T-helper 22 cell (primary cell): ENCODE measurements around the gene BGN.

Experiments
- DNase-seq: peaks from one replicate; pipeline ENCODE4 v3.0.0-alpha.2; 2020; ENCODE audit warnings: low read depth

The BGN gene

DNA sequence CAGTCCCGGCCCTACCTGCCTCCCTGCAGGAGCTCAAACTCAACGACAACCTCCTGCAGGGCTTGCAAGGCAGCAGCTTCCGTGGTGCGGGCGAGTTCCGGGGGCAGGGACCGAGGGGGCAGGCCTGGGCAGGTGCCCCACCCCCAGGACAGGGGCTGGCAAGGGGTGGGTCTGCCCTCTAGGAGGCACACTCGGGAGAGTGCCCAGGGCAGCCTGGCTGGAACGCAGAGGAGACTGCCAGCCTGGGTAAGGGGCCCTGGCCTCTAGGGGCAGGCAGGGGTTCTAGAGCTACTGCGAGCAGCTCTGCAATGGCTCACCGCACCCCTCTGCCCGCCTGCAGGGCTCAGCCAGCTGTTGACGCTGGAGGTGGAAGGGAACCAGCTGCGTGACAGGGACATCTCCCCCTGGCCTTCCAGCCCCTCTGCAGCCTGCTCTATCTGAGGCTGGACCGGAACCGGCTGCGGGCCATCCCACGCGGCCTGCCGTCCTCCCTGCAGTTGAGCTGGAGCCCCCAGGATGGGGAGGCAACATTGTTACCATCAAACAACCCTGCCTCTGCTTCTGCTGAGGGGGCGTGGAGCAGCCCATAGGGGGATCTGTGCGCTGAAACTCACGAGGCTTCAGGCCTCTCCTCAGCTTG lies 12.3 kb upstream of the BGN start:
- no peak for DNase-seq

DNA sequence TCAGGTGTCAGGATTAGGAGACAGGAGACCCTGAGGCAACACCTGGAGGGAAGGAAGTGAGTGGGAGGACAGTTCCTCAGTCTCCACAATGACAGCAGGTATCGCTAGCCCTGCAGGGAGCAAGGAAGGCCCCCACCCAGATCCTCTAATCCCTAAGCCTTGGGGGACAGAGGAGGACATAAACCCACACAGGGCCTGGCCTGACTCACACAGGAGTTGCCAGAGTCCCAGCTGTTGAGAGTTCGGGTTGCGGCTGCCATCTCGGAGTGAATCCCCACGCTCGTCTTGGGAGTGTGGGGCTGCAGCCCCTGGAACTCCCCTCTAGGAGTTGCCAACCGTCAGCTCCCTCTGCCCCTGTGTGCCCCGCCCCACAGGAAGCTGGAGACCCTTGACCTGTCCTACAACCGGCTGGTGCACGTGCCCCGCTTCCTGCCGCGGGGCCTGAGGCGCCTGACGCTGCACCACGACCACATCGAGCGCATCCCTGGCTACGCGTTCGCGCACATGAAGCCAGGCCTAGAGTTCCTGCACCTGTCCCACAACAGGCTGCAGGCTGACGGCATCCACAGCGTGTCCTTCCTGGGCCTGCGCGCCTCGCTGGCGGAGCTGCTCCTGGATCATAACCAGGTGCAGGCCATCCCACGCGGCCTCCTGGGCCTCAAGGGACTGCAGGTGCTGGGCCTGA lies 9.2 kb upstream of the BGN start:
- no peak for DNase-seq

DNA sequence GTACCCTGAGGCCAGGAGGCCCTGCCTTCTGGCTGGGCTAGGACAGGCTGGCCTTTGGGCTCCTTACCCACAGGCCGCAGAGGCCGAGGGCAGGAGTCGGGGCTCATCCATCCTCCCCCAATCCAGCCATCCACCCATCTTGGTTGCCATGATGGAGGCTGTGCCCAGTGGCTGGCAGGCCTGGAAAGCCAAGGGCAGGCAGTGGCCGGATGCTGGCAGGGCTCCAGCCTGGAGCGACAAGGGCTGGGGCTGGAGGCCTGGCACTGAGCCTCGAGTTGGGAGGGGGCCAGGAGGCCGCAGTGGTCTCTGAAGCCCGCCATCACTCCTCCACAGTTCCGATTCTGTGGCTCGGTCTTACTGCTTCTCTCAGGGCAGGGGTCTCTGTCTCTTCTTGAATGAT lies 8.6 kb upstream of the BGN start:
- no peak for DNase-seq

DNA sequence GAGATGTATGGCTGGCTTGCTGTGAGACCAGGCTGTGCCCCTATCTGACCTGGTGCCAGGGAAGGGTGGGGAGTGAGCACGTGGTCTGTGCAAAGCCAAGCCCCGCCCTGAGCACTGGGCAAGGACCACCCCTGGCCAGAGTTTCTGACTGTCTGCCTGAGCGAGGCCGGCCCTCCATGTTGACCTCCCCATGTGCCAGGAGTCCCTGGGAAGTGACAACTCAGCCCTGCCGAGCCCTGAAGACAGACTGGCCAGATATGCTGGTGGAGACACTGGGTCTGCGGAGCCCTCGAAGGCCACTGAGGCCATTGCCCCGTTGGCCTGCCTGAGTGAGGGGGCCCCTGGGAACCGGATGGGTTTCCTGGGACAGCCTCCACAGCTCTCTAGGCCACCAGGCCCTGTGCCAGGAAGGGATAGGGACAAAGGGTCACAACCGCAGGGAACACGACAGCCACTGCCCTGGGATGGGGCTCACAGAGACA lies 7.1 kb upstream of the BGN start:
- DNase-seq: no peak

DNA sequence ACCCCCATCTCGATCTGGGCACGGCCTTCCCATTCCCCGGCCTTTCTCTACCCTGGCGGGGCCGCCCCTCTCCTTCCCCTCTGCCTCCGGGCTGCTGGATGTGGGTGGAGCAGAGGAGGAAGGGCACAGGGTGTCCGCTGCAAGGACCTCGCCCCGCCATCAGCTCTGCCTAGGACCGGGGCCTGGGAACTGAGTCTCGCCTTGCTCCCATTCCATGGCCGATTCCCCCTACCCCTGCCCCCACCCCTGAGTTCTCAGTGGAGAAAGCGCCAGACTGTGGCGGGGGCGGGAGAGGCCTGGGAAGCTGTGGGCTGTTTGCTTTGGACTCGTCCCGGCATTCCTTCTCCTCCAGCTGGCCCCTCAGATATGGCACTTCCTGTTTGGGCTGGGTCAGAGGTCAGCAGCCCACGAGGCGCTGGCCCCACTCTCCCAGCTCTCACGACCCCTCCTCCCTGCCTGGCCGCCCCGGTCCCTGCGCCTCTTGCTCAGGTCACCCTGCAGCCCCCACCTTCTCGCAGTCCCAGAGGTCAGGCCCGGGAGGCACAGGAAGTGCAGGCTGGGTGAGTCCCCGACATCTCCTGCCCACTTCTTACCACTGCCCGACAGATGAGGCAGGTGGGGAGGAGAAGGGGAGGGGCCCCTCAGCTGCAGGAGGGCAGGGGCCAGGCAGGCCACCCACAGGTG lies 6.4 kb upstream of the BGN start:
- DNase-seq: no peak

DNA sequence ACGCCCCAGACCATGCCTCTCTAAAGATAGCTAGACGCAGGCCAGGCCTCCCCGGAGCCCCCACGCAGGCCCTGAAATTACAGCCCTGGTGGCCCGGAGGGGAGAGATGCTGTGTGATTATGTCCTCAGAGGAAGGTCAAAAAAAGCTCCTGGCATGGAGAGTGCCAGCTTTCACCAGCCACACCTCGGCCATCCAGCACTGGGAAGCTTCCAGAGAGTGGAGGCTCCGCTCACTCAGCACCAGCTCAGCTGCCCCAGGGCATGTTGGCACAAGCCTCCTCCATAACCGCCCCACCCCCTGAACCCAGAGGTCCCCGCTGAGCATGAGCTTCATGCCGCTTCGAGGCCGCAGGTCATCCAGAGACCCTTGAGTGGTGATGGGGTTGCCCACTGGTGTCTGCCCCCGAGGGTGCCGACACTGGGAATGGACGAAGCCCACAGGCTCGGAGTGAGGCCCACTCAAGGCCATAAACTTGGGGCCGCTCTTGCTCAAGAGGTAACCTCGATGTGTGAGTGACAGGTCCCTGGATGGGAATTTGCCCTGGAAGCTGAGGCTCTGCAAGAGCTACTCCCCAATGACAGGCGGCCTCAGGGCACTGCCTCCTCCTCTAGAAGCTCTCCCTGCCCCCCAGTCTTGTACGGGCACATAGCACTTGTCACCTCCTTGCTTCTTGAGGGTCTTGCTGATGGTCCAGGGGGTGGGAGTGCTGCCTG lies 4.4 kb upstream of the BGN start:
- no peak for DNase-seq

DNA sequence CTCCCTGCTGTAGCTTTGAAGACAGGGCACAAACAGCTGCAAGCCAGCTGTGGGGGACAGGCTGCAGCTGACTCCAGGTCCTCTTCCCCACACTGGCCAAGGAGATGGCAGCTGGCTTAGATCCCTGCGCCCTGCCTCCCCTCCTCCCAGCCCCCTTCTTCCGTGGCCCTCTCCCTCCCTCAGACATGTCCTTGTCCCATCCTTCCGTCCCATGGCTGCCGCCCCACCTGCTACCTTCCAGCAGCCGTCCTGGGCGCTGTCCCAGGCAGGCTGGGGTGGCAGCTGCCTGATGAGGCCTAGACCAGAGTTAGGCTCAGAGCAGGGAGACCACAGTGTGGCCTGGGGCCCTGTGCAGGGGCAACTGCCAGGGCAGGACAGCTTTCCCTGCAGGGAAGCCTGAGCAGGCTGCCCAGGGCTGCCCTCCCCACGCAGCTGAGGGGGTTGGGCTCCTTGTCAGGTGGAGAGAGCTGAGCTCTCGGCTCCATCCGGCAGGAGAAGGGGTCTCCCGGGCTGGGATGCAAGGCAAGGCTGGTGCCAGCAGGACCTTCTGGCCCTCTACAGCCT lies 3.3 kb upstream of the BGN start:
- DNase-seq: no peak

DNA sequence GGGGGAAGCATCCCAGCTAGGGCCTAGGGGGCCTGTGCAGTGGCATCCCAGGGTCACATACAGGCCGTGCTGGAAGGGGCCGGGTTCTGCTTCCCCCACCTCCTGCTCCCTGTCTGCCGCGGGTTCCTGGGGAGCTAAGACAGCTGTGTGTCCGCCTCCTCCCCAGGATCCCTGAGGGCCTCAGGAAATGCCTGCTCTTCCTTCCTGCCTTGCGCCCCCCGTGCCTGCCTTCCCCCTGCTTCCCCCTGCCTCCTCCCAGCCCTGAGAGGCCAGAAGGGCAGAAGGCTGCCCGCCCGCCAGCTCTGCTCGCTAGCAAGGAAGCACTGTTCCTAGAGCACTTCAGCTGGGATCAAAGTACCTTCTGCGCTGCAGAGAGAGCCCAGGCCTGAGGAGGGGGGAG lies 2.9 kb upstream of the BGN start:
- no peak for DNase-seq

DNA sequence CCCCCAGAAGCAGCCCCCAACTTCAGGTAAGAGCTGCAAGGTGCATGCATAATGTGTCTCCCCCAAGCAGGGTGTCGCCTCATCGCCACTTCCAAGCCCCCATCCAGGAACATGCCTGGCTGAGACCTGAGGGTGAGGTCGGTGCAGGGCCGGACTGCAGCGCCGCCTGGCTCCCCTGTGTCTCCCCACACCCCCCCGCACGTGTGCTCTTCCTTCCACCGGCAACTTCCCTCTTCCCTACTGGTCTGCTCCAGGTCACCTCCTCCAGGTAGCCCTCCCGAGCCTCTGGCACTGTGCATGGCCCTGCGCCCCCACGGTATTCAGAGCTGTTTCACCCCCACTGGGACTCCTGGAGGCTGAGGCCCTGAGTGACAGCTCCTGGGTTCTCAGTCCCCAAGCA lies 2.2 kb upstream of the BGN start:
- no peak for DNase-seq

DNA sequence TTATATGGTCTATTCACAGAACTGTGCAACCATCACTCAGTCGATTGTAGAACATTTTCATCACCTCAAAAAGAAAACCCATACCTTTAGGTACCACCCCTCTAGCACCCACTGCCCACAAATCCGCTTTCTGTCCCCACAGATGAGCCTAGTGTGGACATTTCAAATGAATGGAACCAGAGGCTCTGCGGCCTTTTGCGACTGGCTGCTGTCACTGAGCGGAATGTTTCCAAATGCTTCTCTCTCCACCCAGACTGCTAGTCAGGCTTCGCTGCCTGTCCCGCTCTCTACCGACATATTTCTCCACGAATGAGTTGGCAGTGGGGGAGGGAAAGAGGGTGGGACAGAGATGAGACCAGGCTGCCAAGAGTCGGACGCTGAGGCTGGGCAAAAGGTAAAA lies 1.7 kb upstream of the BGN start:
- no peak for DNase-seq

DNA sequence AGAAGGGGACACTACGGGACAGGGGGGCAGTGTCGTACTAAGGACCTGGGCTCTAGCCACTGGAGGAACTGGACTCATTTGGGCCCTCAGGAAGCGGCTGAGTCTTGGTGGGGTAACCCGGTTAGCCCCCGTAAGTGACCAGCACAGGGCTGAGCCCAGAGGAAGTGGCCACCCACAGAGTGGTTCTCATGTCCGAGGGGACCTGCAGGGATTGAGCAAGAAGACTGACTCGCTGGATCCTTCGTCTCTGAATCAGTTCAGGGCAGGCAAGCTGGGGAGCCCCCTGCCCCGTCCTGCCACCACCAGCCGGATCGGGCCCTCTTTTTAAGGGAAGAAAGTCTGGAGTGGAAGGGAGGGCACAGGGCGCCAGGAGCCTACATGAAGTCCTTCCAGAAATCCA lies 719 bp upstream of the BGN start:
- DNase-seq: no peak

DNA sequence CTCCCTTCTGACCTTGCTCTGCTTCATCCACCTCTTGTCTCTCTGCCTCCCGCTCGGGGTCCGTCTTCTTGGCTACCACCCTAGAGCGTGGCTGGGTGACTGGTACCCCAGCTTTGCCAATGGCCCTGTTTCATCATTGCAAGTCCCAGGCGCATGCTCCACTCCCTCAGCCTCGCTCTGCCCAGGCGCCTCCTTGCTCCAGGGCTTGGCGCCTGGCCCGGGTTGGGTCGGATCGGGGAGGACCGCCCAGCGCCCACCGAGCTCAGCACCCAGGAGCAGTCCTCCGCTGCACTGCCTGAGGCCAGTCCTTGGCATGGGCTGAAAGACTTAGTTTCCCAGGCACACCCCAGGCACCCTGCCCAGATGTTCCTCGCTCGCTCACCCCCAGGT lies 577 bp downstream of the BGN start:
- DNase-seq: no peak

DNA sequence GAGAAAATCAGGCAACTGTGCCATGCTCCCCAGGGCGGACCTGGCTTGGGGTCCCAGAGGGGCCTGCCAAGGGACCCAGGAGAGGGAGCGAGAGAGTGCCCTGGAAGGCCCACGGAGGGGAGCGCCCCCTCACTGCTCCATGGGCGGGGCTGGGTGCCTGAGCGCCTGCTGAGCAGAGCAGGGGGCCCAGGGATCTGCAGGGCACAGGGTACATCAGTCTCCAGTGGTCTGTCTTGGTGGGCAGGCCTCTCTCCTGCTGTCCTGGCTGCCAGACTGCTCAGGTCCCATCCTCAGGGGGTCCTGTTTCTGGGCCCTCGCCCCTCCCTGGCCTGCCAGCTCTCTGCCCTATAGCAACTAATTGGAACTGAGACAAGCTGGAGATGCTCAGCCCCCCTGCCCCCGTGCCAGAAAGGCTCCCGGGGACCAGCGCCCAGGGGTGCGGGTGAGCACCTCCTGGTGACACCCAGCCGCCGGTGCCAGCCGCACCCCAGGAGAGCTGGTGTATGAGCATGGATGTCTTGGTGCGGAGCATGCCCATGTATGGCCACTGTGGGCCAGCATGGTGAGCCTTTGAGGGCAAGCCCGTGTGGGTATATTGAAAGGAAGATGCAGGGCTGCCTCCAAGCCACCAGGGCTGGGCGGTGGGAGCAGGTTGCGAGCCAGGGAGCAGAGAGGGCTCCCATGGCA lies 1.3 kb downstream of the BGN start:
- no peak for DNase-seq

DNA sequence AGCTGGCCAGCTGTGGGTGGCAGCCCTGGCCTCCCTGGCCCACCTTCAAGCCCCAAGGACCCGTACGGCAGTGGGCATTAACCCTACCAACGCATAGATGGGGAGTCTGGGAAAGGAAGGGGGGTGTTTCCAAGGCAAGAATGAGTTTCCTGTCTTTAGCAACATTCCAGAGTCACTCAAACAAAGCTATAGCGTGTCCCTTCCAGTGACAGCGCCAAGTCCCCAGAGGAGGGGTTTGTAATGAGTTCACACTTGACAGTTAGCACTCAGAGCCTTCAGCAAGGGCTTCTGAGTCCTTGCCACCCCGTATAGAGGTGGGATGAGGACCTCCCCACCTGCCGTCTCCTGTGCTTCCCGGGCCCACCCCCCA lies 1.8 kb downstream of the BGN start:
- no peak for DNase-seq

DNA sequence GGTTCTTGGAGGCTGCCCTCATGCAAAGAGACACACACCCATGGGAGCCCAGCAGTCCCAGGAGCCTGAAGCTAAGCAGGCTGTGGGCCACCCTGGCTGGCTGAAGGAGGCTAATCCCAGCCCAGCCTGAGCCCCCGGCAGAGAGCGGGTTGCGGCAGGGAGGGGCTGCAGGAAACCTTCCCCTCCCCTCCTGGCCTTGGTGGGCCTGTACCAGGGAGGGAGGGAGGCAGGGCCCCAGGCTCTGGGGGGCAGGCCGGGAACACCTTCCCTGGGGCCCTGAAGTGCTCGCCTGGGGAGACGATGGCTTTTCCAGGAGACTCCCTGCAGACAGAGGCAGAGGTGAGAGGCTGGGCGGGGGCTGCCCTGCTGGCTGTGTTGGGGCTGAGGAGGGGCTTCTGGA lies 3.7 kb downstream of the BGN start:
- DNase-seq: no peak

DNA sequence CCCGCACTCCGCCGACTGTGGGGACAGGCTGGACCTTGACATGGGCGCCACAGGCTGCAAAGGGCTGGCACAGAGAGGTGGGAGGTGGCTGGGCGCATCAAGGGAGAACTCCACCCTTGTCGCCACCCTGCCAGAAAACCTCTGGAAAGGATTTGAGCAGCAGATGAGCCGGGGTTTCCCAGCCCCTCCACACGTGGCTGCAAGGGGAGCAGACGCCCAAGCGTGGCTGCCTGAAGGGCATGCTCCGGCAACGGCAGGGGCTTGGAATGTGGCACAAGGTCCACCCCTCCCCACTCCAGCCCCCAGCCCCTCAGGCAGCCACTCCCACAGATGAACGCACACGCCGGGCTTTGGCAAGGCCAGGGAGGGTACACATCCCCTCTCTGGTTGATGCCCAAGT lies 4.6 kb downstream of the BGN start:
- no peak for DNase-seq

DNA sequence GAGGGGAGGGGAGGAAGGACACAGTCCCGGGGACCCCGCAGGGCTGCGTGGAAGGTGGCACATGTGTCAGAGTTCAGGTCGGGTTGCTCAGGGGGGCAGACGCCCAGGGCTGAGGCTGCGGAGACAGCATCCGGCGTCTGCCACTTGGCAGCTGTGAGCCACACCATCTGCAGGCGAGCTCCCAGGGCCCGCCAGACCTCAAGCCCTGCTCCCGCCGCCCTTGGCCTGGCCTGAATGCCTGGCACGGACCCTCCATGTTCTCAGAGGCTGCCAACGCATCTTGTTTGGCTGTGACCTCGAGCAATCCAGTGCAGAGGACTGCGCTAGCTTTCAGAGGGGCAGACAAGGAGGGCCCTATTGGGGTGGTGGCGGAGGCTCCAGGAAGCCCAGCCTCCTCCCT lies 5.1 kb downstream of the BGN start:
- no peak for DNase-seq

DNA sequence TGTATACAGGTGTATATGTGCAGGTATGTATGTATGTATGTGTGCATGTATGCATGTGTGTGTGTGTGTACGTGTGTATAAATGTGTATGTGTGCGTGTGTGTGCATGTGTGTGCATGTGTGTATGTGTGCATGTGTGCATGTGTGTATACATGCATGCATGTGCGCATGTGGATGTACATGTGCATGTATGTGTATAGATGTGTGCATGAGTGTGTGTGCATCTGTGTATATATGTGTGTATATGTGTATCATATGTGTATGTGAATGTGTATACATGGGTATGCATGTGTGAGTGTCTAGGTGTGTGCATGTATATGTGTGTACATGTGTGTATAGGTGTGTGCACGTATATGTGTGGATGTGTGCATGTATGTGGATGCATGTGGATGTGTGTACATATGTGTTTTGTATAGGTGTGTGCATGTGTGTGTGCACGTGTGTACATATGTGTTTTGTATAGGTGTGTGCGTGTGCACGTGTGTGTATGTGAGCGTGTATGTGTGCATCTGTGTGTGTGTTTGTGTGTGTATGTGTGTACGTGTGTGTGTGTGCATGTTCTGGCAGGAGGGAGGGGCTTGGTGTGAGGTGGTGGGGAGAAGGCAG lies 6.0 kb downstream of the BGN start:
- DNase-seq: no peak

DNA sequence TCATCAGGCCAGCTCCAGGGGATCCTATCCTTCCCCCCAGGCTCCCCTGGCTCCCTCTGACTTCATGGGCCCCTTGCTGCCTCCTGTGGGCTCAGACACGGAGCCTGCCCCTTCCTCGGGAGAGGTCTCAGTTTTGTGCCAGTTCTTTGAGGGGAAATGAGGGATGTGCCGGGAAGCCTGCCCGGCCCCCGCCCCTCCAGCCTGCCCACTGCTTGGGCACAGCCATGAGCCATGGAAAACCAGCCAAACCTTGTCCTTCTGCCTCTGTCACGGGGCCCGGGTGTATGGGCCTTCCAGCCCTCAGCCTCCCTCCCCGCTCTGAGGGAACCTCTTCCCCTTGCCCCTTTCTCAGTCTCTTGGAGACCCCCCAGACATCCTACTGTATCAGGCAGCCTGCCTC lies 6.8 kb downstream of the BGN start:
- DNase-seq: no peak

DNA sequence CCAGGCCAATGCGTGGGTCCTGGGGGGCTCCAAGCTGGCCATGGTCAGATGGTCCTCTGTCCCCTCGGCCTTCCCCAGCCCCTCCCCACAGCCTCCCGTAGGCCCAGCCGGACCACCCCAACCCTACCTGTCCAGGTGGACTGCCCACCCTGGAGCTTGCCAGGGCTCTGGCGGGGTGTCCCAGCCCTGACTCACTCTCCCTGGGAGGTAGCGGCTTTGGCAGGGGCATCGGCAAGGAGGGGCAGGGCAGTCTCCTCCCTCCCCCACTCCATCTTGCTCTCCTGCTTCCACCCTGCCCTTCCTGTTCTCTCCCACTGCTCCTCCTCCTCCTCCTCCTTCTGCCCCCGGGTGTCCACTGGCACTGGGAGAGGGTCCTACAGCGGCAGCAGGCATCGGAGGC lies 7.4 kb downstream of the BGN start:
- no peak for DNase-seq

DNA sequence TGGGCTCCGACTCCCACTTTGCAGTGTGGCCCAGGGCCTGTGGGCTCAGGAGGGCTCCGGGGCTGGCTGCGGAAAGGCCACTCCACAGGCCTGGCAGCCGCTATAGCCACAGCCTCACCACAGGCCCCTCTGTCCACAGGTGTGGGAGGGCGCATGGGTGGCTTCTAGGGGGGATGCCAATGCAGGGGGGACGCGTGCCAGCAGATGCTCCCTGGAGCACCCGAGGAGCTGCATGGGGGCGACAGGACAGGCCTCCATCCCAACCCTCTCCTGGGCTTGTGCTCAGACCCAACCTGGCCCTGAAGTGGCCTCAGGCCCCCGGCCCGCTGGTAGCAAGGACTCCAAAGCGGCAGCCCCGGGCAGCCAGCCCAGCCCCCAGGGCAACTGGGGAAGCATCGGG lies 8.0 kb downstream of the BGN start:
- DNase-seq: no peak
